ENCODE data around the gene CAMK2N2. TPM values are rescaled to one million over a fixed set of nuclear protein-coding genes. Genes with fewer than 3 reads are reported as not detected.

The CAMK2N2 gene
- total and polyA plus RNA-seq, 9 of the 15 experiments (the other 6 are each of a cell fraction or from before 2014, with no cell fraction given): 0.08 to 0.22 (median 0.11) TPM; not detected in 5

- TF ChIP-seq CHD7 (IDR thresholded peaks at IDR 0.05; ENCODE audit: low read depth, low read length): no peak
These were observed 29.7 kb downstream of the CAMK2N2 start (continued) for GRCh38 chr3:184231671-184232070.

Data from K562 (cell line).